Measurements from ENCODE around the gene FAM107A. TPM values are rescaled to one million over a fixed set of nuclear protein-coding genes. Genes with fewer than 3 reads are reported as not detected.

Gene FAM107A
- total and polyA plus RNA-seq, 12 donors = 18.3 to 149 (median 55.0) TPM

GRCh38 chr3:58556761-58557221 is 20.4 kb downstream of the FAM107A start:
- Histone ChIP-seq H3K27ac (no peak overlapping the region), H3K4me1 (peaks cover 0 to 8% (median 0%) of the 10 kb centered on the region in 9 donors), H3K4me3 (no peak overlapping the region), H3K9me3 (peaks cover 0 to 8% (median 0%) of the 10 kb centered on the region in 11 donors), H3K36me3 (peaks cover 0 to 8% (median 0%) of the 10 kb centered on the region in 9 donors), H3K27me3 (no peaks in the 10 kb centered on the region)
- DNase-seq = no peak
- intact Hi-C loops (cut with DNase I) = no loop called here
- no peak for TF ChIP-seq CTCF (IDR thresholded peaks at IDR 0.05)
- WGBS, 2 donors = 59 to 64% methylated on average over 6 of the region's 6 CpGs
- ATAC-seq = peak in 2 of 8 donors; percentile 24 to 35

DNA sequence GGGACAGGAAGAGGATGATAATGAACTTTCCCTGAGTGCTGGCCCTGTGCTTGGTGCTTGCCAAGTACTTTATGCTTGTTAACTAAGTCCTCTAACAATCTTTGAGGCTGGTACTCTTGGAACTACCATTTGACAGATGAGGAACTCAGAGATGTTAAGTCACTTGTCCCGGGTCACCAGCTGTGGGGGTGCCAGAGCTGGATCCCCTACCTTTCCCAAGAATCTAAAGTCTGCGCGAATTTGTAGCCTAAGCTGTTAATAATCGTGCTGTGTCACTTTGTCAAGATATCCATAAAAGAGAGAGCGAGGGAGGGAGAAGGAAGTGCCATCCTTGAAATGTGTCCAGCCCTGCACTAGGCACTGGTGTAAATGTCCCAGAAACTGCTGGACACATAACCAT is 21.2 kb downstream of the FAM107A start:
- Histone ChIP-seq H3K27me3 (no peaks in the 10 kb centered on the region), H3K27ac (no peak overlapping the region), H3K9me3 (peaks cover 0 to 12% (median 0%) of the 10 kb centered on the region in 11 donors), H3K4me1 (peaks cover 0 to 8% (median 0%) of the 10 kb centered on the region in 9 donors), H3K4me3 (no peak overlapping the region), H3K36me3 (peaks cover 0 to under 1% (median 0%) of the 10 kb centered on the region in 9 donors)
- 91 to 96% methylated on average over 5 of the region's 5 CpGs for WGBS, 2 donors
- intact Hi-C loops (cut with DNase I) = no loop called here
- no peak for TF ChIP-seq CTCF (IDR thresholded peaks at IDR 0.05)
- DNase-seq = no peak
- no peak for ATAC-seq

- no peak for TF ChIP-seq CTCF (IDR thresholded peaks at IDR 0.05)
- Histone ChIP-seq H3K9me3 (peaks cover 0 to 12% (median 0%) of the 10 kb centered on the region in 11 donors), H3K4me1 (peaks cover 0 to 8% (median 0%) of the 10 kb centered on the region in 9 donors), H3K27me3 (no peaks in the 10 kb centered on the region), H3K36me3 (no peaks in the 10 kb centered on the region), H3K27ac (no peak overlapping the region), H3K4me3 (no peak overlapping the region)
- intact Hi-C loops (cut with DNase I) = no loop called here
- DNase-seq = no peak
- ATAC-seq = no peak
- WGBS, 2 donors = 68 to 91% methylated on average over 2 of the region's 2 CpGs
These were observed 22.0 kb downstream of the FAM107A start for GRCh38 chr3:58555203-58555602.

DNA sequence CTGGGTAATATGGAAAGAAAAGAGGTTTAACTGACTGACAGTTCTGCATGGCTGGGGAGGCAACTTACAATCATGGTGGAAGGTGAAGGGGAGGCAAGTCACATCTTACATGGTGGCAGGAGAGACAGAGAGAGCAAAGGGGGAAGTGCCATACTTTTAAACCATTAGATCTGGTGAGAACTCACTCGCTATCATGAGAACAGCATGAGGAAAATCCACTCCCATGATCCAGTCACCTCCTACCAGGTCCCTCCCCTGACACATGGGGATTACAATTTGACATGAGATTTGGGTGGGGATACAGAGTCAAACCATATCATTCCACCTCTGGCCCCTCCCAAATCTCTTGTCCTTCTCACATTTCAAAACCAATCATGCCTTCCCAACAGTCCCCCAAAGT is 24.2 kb downstream of the FAM107A start:
- ATAC-seq (no peak), DNase-seq (no peak)
- 78 to 85% methylated on average over 1 of the region's 1 CpG for WGBS, 2 donors
- intact Hi-C loops (cut with DNase I) = no loop called here
- H3K4me3 ChIP-seq = no peak overlapping the region
- TF ChIP-seq CTCF (IDR thresholded peaks at IDR 0.05) = no peak
- H3K27me3 ChIP-seq = no peaks in the 10 kb centered on the region
- peaks cover 0 to 12% (median 0%) of the 10 kb centered on the region in 11 donors for H3K9me3 ChIP-seq
- H3K36me3 ChIP-seq = no peaks in the 10 kb centered on the region
- peaks cover 0 to 8% (median 0%) of the 10 kb centered on the region in 9 donors for H3K4me1 ChIP-seq
- H3K27ac ChIP-seq = no peak overlapping the region

Data from heart right ventricle (tissue), 16 donors.